ENCODE results near the gene INTS7.

Gene INTS7

GRCh38 chr1:211894312-211894711, 141.0 kb downstream of the INTS7 start:
- Histone ChIP-seq H3K4me3 (no peak overlapping the region), H3K27ac (no peak overlapping the region)
- no peak for TF ChIP-seq CTCF (IDR thresholded peaks at IDR 0.05)

GRCh38 chr1:211893260-211893659, 142.1 kb downstream of the INTS7 start:
- no peak overlapping the region for H3K4me3 ChIP-seq
- H3K27ac ChIP-seq: no peak overlapping the region
- no peak for DNase-seq (ENCODE audit: low spot score)
- no peak for TF ChIP-seq CTCF (IDR thresholded peaks at IDR 0.05)

More at GRCh38 chr1:211894312-211894711, 141.0 kb downstream of the INTS7 start:
- DNase-seq (ENCODE audit: low spot score): no peak

- no peak for DNase-seq (ENCODE audit: low spot score)
- H3K4me3 ChIP-seq: no peak overlapping the region
- H3K27ac ChIP-seq: no peak overlapping the region
- no peak for TF ChIP-seq CTCF (IDR thresholded peaks at IDR 0.05)
These were observed 142.8 kb downstream of the INTS7 start for GRCh38 chr1:211892577-211892976.

GRCh38 chr1:211891708-211892107, 143.6 kb downstream of the INTS7 start:
- Histone ChIP-seq H3K27ac (no peak overlapping the region), H3K4me3 (no peak overlapping the region)

More at GRCh38 chr1:211891708-211892107, 143.6 kb downstream of the INTS7 start:
- no peak for TF ChIP-seq CTCF (IDR thresholded peaks at IDR 0.05)
- DNase-seq (ENCODE audit: low spot score): no peak

Data from coronary artery (tissue), 2 donors.